Neutrophil (primary cell): Measurements from ENCODE around the gene BTD.

Source experiments
- H3K27ac ChIP-seq: fragments of 200-600 bp; sonication (generic); 2 replicates; pipeline ENCODE4 v1.5.1; 2016; ENCODE audit warnings: mild to moderate bottlenecking, moderate library complexity
- H3K27me3 ChIP-seq: fragments of 200-600 bp; sonication (generic); 2 replicates; pipeline ENCODE4 v1.6.0; 2016; ENCODE audit warnings: mild to moderate bottlenecking
- H3K36me3 ChIP-seq: fragments of 200-600 bp; sonication (generic); 2 replicates; pipeline ENCODE4 v1.5.1; 2017
- H3K4me1 ChIP-seq, 2 experiments: fragments of 200-600 bp in 1 of 2; sonication (generic) in 1 of 2; 1 replicate in 1 of 2; 2 replicates in 1 of 2; pipeline versions ENCODE4 v1.5.1 to v1.6.1; 2013 to 2016; ENCODE audit warnings: low read depth in 1 of 2, low read length in 1 of 2, mild to moderate bottlenecking in 1 of 2, moderate library complexity in 1 of 2; ENCODE audit not compliant: control insufficient read depth in 1 of 2, insufficient read depth in 1 of 2
- H3K4me3 ChIP-seq, 2 experiments: fragments of 200-600 bp in 1 of 2; sonication (generic) in 1 of 2; 1 replicate in 1 of 2; 2 replicates in 1 of 2; pipeline ENCODE4 v1.5.1; 2013 to 2016; ENCODE audit warnings: low read depth in 1 of 2, low read length in 1 of 2, mild to moderate bottlenecking in 1 of 2, moderate library complexity in 1 of 2
- H3K9me3 ChIP-seq: fragments of 200-600 bp; sonication (generic); 2 replicates; pipeline ENCODE4 v1.5.1; 2016
- CTCF ChIP-seq: fragments of 200-600 bp; sonication (generic); IDR thresholded peaks from 2 replicates; pipeline ENCODE4 v1.5.1; 2016; ENCODE audit warnings: antibody characterized with exemption

BTD gene

GRCh38 chr3:15665510-15666150, 64.1 kb downstream of the BTD start:
- Histone ChIP-seq H3K27me3 (peaks cover 8% of the 10 kb centered on the region), H3K36me3 (peaks cover 21% of the 10 kb centered on the region), H3K9me3 (no peaks in the 10 kb centered on the region), H3K4me1 (no peaks in the 10 kb centered on the region), H3K4me3 (no peak overlapping the region), H3K27ac (no peak overlapping the region)
- TF ChIP-seq CTCF = no peak

- Histone ChIP-seq H3K4me1 (no peaks in the 10 kb centered on the region), H3K27ac (no peak overlapping the region), H3K9me3 (no peaks in the 10 kb centered on the region), H3K36me3 (peaks cover 24% of the 10 kb centered on the region), H3K27me3 (peaks cover 6% of the 10 kb centered on the region), H3K4me3 (no peak overlapping the region)
- TF ChIP-seq CTCF = no peak
Observed at GRCh38 chr3:15666277-15666676, 64.7 kb downstream of the BTD start.

GRCh38 chr3:15667484-15667883, 65.9 kb downstream of the BTD start:
- no peak overlapping the region for H3K27ac ChIP-seq
- no peaks in the 10 kb centered on the region for H3K9me3 ChIP-seq
- no peak overlapping the region for H3K4me3 ChIP-seq
- H3K4me1 ChIP-seq = no peaks in the 10 kb centered on the region
- no peak for TF ChIP-seq CTCF
- peaks cover 35% of the 10 kb centered on the region for H3K36me3 ChIP-seq
- H3K27me3 ChIP-seq = no peaks in the 10 kb centered on the region

GRCh38 chr3:15673536-15673935, 72.0 kb downstream of the BTD start:
- Histone ChIP-seq H3K4me1 (no peaks in the 10 kb centered on the region), H3K27ac (no peak overlapping the region), H3K27me3 (no peaks in the 10 kb centered on the region), H3K36me3 (peaks cover 81% of the 10 kb centered on the region), H3K4me3 (no peak overlapping the region), H3K9me3 (no peaks in the 10 kb centered on the region)
- no peak for TF ChIP-seq CTCF

GRCh38 chr3:15676259-15676658, 74.7 kb downstream of the BTD start:
- TF ChIP-seq CTCF = no peak
- no peaks in the 10 kb centered on the region for H3K9me3 ChIP-seq

More at GRCh38 chr3:15676259-15676658, 74.7 kb downstream of the BTD start:
- Histone ChIP-seq H3K27me3 (no peaks in the 10 kb centered on the region), H3K27ac (no peak overlapping the region), H3K36me3 (peaks cover 67% of the 10 kb centered on the region), H3K4me1 (peaks cover 4 to 5% of the 10 kb centered on the region in 2 experiments), H3K4me3 (no peak overlapping the region)
